Measurements from ENCODE around the gene OR2L5.

GRCh38 chr1:248065071-248065470 is 51.6 kb downstream of the OR2L5 start:
- TF ChIP-seq CTCF (IDR thresholded peaks at IDR 0.05) (no peak), POLR2AphosphoS5 (IDR thresholded peaks at IDR 0.05) (no peak), POLR2A (IDR thresholded peaks at IDR 0.05) (no peak), EP300 (IDR thresholded peaks at IDR 0.05) (no peak)

All from stomach (tissue), 4 donors.